Panc1 (cell line): Measurements from ENCODE around the gene AKAP14. TPM values are rescaled to one million over a fixed set of nuclear protein-coding genes. Genes with fewer than 3 reads are reported as not detected.

ENCODE experiments used
- ATAC-seq: fragments of 200-7000 bp; cut with Tn5 transposase; 2 replicates; pipeline ENCODE4 v1.9.1; 2020; ENCODE audit warnings: mild to moderate bottlenecking, moderate library complexity
- BruUV-seq: library from RNA; stranded (reverse); fragments of 400-500 nt; replicated peaks from 2 replicates; lab custom pipeline; 2021; lab: Mats Ljungman, UMichigan
- CTCF ChIA-PET: fragments of 300-600 bp; sonication (Branson Sonifier 250); formaldehyde crosslinking; loops from one replicate; lab custom pipeline; 2022; ENCODE audit warnings: antibody characterized with exemption; lab: Charles Lee
- POLR2A ChIA-PET: fragments of 300-600 bp; sonication (Branson Sonifier 250); formaldehyde crosslinking; loops from one replicate; lab custom pipeline; 2022; ENCODE audit warnings: antibody characterized with exemption; lab: Charles Lee
- DNase-seq: peaks from one replicate; pipeline ENCODE4 v3.0.0-alpha.2; 2010; ENCODE audit warnings: low read depth, low spot score
- H3K27ac ChIP-seq: 2 replicates; pipeline ENCODE4 v1.5.1; 2011; ENCODE audit warnings: mild to moderate bottlenecking, low read length, inconsistent platforms
- H3K27me3 ChIP-seq: fragments of 200-500 bp; sonication (Bioruptor generic); 2 replicates; pipeline ENCODE4 v1.6.0; 2014; ENCODE audit warnings: low read length, inconsistent platforms; ENCODE audit not compliant: control insufficient read depth, insufficient read depth
- H3K36me3 ChIP-seq: fragments of 200-500 bp; sonication (Bioruptor generic); 2 replicates; pipeline ENCODE4 v1.5.1; 2014; ENCODE audit warnings: inconsistent platforms, mild to moderate bottlenecking, low read length, moderate library complexity; ENCODE audit not compliant: control insufficient read depth, insufficient read depth
- H3K4me1 ChIP-seq: 2 replicates; pipeline ENCODE4 v1.5.1; 2011; ENCODE audit warnings: inconsistent platforms, mild to moderate bottlenecking, low read length, moderate library complexity; ENCODE audit not compliant: control insufficient read depth, insufficient read depth
- H3K4me3 ChIP-seq, 2 experiments: 2 replicates each; pipeline ENCODE4 v1.5.1; 2011 to 2012; ENCODE audit warnings: low read depth in 2 of 2, low read length in 2 of 2, mild to moderate bottlenecking in 2 of 2, inconsistent platforms in 1 of 2, moderate library complexity in 1 of 2
- H3K9me3 ChIP-seq: fragments of 200-500 bp; sonication (Bioruptor generic); 2 replicates; pipeline ENCODE4 v1.5.1; 2014; ENCODE audit warnings: low read depth, mild to moderate bottlenecking, inconsistent platforms, low read length, moderate library complexity; ENCODE audit not compliant: control insufficient read depth, insufficient read depth
- POLR2AphosphoS5 ChIP-seq: IDR thresholded peaks from 2 replicates; pipeline ENCODE4 v1.6.1; 2012; ENCODE audit warnings: mild to moderate bottlenecking, low read depth, low read length, moderate library complexity
- SIN3A ChIP-seq: IDR thresholded peaks from 2 replicates; pipeline ENCODE4 v1.6.1; 2012; ENCODE audit warnings: low read depth, mild to moderate bottlenecking, low read length, moderate library complexity, borderline replicate concordance; ENCODE audit not compliant: insufficient read depth
- TCF7L2 ChIP-seq: IDR thresholded peaks from 2 replicates; pipeline ENCODE4 v1.6.1; 2011; ENCODE audit warnings: mild to moderate bottlenecking, low read depth, low read length, inconsistent platforms
- in situ Hi-C: cut with HindIII; loops from 2 replicates; pipeline ENCODE4 v1.10.0; 2016; ENCODE audit warnings: low sequenced_read_pairs, low pct_unique_long_range_greater_than_20kb
- intact Hi-C: fragments of 100-400 bp; cut with micrococcal nuclease; formaldehyde crosslinking; loops from one replicate; pipeline ENCODE4 v1.10.0; 2022; ENCODE audit not compliant: unreplicated experiment
- total RNA-seq: library from RNA; stranded (reverse); gene quantifications from one replicate; pipeline ENCODE4 v1.2.1, GENCODE V29; 2021; ENCODE audit not compliant: unreplicated experiment
- TF ChIP-seq, protein P1 (sequence below), 2 experiments: IDR thresholded peaks; 2 replicates each; pipeline ENCODE4 v1.6.1; 2011 to 2012; ENCODE audit warnings: low read depth in 2 of 2, control low read depth in 1 of 2, low read length in 1 of 2, mild to moderate bottlenecking in 1 of 2, moderate library complexity in 1 of 2; ENCODE audit not compliant: insufficient read depth in 1 of 2
- TF ChIP-seq, protein P2 (sequence below): fragments of 450-650 bp; IDR thresholded peaks from 2 replicates; pipeline ENCODE4 v1.5.1; 2017; ENCODE audit warnings: mild to moderate bottlenecking

The AKAP14 gene
- total RNA-seq, 1 experiment from 2014 or later = 0.28 TPM

DNA sequence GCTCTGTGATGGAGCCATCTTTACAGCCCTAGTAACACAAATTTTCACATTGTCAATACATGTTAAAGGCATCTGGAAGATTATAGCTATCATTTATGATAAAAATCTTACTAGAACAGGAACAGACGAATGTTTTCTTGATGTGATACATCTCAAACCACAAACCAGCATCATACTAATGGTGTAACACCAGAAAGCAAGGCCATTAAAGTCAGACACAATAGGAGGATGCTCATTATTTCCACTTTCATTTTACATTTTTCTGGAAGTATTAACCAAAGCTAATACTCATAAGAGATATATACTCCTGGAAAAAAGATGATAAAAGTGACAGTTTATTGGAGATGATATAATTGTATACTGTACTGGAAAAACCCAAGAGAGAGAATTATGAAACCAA lies 5.3 kb downstream of the AKAP14 start:
- H3K27ac ChIP-seq = no peak overlapping the region
- ATAC-seq (no peak), DNase-seq (no peak)
- no peaks in the 10 kb centered on the region for H3K27me3 ChIP-seq
- no TSS peak for BruUV-seq
- H3K4me1 ChIP-seq = no peaks in the 10 kb centered on the region
- CTCF ChIA-PET = interaction anchor here (0.7 kb wide), 1 partner anchor 43 kb away, joined by 3 read pairs; no protein-coding TSS in a partner anchor
- H3K4me3 ChIP-seq = no peak overlapping the region
- H3K36me3 ChIP-seq = no peaks in the 10 kb centered on the region
- TF ChIP-seq SIN3A (no peak), POLR2AphosphoS5 (no peak), TCF7L2 (no peak)
- TF ChIP-seq, protein P1, sequence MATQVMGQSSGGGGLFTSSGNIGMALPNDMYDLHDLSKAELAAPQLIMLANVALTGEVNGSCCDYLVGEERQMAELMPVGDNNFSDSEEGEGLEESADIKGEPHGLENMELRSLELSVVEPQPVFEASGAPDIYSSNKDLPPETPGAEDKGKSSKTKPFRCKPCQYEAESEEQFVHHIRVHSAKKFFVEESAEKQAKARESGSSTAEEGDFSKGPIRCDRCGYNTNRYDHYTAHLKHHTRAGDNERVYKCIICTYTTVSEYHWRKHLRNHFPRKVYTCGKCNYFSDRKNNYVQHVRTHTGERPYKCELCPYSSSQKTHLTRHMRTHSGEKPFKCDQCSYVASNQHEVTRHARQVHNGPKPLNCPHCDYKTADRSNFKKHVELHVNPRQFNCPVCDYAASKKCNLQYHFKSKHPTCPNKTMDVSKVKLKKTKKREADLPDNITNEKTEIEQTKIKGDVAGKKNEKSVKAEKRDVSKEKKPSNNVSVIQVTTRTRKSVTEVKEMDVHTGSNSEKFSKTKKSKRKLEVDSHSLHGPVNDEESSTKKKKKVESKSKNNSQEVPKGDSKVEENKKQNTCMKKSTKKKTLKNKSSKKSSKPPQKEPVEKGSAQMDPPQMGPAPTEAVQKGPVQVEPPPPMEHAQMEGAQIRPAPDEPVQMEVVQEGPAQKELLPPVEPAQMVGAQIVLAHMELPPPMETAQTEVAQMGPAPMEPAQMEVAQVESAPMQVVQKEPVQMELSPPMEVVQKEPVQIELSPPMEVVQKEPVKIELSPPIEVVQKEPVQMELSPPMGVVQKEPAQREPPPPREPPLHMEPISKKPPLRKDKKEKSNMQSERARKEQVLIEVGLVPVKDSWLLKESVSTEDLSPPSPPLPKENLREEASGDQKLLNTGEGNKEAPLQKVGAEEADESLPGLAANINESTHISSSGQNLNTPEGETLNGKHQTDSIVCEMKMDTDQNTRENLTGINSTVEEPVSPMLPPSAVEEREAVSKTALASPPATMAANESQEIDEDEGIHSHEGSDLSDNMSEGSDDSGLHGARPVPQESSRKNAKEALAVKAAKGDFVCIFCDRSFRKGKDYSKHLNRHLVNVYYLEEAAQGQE (IDR thresholded peaks at IDR 0.05; ENCODE audit: insufficient read depth in 1 of 2, low read depth in 2 of 2, low read length in 1 of 2) = no peak
- TF ChIP-seq, protein P2, sequence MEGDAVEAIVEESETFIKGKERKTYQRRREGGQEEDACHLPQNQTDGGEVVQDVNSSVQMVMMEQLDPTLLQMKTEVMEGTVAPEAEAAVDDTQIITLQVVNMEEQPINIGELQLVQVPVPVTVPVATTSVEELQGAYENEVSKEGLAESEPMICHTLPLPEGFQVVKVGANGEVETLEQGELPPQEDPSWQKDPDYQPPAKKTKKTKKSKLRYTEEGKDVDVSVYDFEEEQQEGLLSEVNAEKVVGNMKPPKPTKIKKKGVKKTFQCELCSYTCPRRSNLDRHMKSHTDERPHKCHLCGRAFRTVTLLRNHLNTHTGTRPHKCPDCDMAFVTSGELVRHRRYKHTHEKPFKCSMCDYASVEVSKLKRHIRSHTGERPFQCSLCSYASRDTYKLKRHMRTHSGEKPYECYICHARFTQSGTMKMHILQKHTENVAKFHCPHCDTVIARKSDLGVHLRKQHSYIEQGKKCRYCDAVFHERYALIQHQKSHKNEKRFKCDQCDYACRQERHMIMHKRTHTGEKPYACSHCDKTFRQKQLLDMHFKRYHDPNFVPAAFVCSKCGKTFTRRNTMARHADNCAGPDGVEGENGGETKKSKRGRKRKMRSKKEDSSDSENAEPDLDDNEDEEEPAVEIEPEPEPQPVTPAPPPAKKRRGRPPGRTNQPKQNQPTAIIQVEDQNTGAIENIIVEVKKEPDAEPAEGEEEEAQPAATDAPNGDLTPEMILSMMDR = no peak
- no peaks in the 10 kb centered on the region for H3K9me3 ChIP-seq
- POLR2A ChIA-PET = interaction anchor here (0.6 kb wide), 1 partner anchor 27 kb away, joined by 13 read pairs; no protein-coding TSS in a partner anchor
- intact Hi-C loops = no loop called here
- in situ Hi-C loops = no loop called here

DNA sequence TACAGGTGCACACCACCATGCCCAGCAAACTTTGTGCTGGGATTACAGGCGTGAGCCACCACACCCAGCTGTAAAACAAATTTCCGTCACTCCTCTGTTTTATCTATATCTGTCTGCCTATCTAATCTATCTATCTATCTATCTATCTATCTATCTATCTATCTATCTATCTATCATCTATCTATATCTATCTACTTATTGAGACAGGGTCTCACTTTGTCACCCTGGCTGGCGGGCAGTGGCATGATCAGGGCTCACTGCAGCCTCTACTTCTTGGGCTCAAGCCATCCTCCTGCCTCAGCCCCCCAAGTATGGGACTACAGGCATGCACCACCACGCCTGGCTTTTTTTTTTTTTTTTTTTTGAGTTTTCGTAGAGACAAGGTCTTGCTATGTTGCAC lies 20.6 kb downstream of the AKAP14 start:
- Histone ChIP-seq H3K4me3 (no peak overlapping the region), H3K9me3 (no peaks in the 10 kb centered on the region), H3K27ac (no peak overlapping the region), H3K36me3 (no peaks in the 10 kb centered on the region), H3K27me3 (no peaks in the 10 kb centered on the region), H3K4me1 (no peaks in the 10 kb centered on the region)
- DNase-seq (no peak), ATAC-seq (no peak)
- no TSS peak for BruUV-seq
- ChIA-PET POLR2A (no interaction called here), CTCF (interaction anchor here (0.7 kb wide), 1 partner anchor 297 kb away, joined by 4 read pairs; no protein-coding TSS in a partner anchor)
- intact Hi-C loops = no loop called here
- in situ Hi-C loops = no loop called here
- no peak for TF ChIP-seq POLR2AphosphoS5
- TF ChIP-seq, protein P1 (IDR thresholded peaks at IDR 0.05; ENCODE audit: insufficient read depth in 1 of 2, low read depth in 2 of 2, low read length in 1 of 2) = no peak
- TF ChIP-seq, protein P2 = no peak
- TF ChIP-seq TCF7L2 = no peak
- no peak for TF ChIP-seq SIN3A
